Body of pancreas (tissue), 4 donors: Measurements from ENCODE around the gene GRIK3.

Source experiments
- POLR2A ChIP-seq, 3 donors: fragments of 450-650 bp; IDR thresholded peaks; one replicate each; pipeline ENCODE4 v1.6.1; 2016; ENCODE audit warnings: antibody characterized with exemption in 3 of 3, mild to moderate bottlenecking in 2 of 3
- TF ChIP-seq, protein P1 (sequence below), 7 experiments: fragments of 450-650 bp in 4 of 7; fragments of 200-600 bp in 3 of 7; sonication (generic) in 3 of 7; IDR thresholded peaks; one replicate each; pipeline ENCODE4 v1.5.1; 2016 to 2019; ENCODE audit warnings: antibody characterized with exemption in 7 of 7

DNA sequence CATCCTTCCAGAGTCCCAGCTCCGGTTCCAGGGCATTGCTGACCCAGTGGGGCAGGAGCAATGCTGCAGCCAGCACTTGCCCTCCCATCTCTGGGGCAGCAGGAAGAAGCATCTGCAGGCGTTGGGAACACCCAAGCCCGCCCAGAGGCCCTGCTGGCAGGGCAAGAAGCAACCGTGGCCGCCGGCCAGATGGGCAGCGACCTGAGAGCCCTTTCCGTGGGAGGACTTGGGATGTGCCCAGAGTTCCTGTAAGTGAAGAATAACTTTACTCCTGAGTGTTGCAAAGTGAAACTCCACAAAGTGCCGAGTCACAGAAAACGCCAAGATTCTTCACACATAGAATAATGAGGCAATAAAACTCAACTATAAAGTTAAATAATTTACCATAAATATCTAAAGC, 46.0 kb downstream of the GRIK3 start:
- TF ChIP-seq, protein P1, sequence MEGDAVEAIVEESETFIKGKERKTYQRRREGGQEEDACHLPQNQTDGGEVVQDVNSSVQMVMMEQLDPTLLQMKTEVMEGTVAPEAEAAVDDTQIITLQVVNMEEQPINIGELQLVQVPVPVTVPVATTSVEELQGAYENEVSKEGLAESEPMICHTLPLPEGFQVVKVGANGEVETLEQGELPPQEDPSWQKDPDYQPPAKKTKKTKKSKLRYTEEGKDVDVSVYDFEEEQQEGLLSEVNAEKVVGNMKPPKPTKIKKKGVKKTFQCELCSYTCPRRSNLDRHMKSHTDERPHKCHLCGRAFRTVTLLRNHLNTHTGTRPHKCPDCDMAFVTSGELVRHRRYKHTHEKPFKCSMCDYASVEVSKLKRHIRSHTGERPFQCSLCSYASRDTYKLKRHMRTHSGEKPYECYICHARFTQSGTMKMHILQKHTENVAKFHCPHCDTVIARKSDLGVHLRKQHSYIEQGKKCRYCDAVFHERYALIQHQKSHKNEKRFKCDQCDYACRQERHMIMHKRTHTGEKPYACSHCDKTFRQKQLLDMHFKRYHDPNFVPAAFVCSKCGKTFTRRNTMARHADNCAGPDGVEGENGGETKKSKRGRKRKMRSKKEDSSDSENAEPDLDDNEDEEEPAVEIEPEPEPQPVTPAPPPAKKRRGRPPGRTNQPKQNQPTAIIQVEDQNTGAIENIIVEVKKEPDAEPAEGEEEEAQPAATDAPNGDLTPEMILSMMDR (IDR thresholded peaks at IDR 0.05) = no peak
- TF ChIP-seq POLR2A (IDR thresholded peaks at IDR 0.05) = no peak
